ENCODE measurements around the gene SERPIND1. TPM values are rescaled to one million over a fixed set of nuclear protein-coding genes. Genes with fewer than 3 reads are reported as not detected.

SERPIND1 gene
- polyA plus RNA-seq, 1 donor = 2.8 TPM

DNA sequence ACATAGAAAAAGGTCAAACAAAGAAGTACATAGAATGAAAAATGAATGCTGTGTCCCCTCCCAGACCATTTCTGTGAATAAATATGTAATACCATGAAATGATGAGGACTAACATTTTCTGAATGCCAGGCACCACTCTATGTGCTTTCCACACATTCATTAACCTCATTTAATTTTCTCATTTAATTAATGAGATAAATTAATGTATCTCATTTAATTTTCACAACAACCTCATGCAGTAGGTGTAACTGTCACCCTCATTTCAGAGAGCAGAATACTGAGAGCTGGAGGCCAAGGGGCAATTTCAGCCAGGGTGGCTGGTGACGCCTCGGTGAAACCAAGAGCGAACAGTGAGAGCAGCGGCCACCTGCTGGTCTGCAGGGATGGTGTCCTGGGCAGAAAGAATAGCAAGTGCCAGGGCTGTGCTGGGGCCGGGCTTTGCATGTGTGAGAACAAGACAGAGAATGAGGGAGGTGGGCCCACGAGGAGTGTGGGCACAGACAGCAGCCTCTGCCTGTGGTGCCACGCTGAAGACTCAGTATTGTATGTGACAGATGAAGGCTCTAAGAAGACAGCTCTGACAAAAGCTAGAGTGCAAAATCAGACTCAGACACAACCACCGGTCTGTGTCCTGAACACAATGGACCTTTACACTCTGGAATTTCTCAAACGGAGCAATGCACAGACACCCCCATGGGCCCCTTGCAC, 1.8 kb upstream of the SERPIND1 start:
- DNase-seq = no peak

DNA sequence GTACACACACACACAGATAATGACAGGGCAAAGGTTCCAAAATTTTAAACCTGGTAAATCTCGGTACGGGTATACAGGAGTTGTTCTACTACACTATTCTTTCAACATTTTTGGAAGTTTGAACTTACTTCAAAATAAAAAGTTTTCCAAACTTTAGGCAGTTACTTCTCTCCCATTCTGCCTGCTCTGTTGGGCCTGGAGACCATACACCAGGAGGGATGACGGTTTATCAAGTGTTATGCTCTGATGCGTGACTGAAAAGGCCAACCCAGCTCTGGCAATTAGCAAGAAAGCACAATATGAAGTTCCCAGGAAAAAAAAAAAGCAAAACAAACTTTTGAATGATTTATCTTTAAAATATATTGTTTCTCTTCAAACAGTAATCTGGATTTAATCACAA, 969 bp downstream of the SERPIND1 start:
- DNase-seq = no peak

DNA sequence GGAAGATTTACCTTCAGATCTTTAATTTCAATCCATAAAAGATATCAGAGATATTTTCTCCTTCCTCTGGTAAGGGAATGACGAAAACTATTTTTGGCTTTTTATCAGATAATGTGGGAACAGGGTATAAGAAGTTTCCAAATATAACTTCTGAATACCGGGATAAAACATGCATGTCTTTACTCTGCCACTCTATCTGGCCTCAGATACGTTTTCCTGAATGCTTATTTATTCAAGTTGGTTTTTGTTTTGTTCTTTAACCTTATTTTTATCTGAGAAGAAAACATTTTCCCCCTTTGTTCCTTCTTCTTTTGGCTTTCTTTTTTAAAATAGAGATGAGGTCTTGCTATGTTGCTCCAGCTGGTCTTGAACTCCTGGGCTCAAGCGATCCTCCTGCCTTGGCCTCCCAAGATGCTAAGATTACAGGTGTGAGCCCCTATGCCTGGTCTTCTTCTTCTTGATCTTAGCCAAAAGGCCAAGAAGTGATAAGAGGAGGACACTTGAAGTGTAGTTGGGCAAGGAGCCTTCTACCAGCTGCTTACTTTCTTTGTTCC, 1.5 kb downstream of the SERPIND1 start:
- no peak for DNase-seq

DNA sequence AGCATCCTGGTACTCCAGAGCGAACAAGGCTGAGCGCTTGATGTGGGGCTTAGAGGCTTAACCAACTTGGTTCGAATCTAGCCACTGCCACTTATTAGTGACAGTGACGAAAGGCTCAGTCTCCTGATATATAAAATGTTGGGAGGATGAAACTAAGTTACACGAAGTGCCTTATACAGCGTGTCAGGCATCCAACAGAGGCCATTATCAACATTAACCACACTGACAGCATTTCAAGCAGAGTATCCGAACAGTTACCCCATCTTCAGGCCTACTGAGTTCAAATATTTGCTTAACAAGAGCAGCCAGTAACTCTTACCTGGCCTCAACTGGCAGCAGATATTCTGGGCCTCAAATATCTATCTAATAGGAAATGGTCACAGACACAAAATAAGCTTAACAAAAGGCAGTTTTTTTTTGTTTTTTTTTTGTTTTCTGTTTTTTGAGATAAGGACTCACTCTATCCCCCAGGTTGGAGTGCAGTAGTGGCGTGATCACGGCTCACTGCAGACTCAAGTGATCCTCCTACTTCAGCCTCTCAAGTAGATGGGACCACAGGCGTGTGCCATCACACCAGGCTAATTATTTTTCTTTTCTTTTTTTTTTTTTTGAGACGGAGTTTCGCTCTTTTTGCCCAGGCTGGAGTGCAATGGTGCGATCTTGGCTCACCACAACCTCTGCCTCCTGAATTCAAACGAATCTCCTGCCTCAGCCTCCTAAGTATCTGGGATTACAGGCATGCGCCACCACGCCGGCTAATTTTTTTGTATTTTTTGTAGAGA, 2.9 kb downstream of the SERPIND1 start:
- no peak for DNase-seq

DNA sequence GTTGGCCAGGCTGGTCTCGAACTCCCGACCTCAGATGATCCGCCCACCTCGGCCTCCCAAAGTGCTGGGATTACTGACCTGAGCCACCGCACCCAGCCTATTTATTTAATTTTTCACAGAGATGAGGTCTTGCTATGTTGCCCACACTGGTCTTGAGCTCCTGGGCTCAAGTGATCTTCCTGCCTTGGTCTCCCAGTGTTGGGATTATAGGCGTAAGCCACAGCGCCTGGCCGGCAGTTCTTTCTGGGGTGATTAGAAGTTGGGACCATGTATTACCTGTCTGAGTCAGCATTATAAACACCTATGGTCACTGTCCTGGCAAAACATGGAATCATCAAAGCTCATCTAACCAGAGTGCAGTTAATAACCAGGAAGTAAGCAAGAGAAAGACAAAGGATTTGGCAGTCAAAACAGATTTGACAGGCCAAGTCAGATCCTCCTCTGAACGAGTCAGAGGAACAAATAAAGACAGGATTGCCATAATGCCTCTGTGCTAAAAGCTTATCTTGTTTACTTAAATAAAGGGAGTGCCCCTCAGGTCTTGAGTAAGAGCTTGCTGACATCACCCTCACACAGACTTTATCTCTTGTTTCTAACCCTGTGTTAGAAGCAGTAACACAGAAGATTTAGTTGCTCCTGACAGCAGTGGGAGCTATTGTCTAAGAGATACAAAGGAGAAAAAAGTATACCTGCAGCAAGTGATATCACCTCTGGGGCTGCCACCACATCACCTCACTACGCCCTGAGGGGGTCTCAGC, 3.7 kb downstream of the SERPIND1 start:
- no peak for DNase-seq

DNA sequence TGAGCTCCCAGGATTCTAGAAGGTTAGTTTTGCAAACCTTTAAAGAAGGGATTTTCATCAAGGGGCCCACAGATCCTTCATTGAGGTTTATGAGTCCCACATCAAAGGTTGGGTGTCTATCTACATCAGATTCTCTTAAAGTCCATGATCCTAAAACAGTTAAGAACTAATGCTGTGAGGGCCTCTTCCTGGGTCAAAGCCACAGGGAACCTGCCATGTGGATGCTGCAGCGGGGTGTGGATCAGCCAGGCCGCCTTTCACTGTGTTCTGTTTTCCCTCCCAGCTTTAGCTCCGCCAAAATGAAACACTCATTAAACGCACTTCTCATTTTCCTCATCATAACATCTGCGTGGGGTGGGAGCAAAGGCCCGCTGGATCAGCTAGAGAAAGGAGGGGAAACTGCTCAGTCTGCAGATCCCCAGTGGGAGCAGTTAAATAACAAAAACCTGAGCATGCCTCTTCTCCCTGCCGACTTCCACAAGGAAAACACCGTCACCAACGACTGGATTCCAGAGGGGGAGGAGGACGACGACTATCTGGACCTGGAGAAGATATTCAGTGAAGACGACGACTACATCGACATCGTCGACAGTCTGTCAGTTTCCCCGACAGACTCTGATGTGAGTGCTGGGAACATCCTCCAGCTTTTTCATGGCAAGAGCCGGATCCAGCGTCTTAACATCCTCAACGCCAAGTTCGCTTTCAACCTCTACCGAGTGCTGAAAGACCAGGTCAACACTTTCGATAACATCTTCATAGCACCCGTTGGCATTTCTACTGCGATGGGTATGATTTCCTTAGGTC, 5.3 kb downstream of the SERPIND1 start:
- DNase-seq = no peak

DNA sequence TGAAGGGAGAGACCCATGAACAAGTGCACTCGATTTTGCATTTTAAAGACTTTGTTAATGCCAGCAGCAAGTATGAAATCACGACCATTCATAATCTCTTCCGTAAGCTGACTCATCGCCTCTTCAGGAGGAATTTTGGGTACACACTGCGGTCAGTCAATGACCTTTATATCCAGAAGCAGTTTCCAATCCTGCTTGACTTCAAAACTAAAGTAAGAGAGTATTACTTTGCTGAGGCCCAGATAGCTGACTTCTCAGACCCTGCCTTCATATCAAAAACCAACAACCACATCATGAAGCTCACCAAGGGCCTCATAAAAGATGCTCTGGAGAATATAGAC, 5.9 kb downstream of the SERPIND1 start:
- no peak for DNase-seq

DNA sequence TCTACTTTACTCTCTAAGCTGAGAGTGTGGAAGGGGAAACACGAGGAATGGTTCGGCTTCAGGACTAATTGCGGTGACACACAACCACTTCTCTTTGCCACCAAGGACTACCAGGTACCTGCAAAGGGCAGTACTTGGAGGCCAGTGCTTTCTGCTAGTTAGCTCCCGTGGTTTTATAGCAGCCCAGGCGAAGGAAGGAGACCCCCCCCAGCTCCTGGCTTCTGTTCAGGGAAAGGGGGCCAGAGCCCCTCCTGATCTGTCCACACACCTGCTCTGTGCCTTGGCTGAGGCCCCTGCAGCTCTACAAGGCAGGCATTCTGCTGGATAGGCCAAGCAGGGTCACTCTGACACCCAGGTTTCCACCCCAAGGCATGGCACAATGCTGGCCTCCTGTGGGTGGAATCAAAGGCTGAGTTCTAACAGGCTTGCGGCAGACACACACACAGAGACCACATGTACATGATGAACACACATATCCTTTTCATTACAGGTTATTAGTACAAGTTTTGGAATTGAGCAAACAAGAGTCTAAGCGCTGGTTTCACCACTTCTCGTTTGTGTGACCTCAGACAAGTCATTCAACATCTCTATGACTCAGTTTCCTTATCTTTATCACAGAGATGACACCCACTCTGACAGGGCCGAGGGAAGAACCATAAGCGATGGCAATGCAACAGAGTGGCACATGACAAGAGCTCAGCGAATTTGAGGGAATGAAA, 7.5 kb downstream of the SERPIND1 start:
- DNase-seq = no peak

DNA sequence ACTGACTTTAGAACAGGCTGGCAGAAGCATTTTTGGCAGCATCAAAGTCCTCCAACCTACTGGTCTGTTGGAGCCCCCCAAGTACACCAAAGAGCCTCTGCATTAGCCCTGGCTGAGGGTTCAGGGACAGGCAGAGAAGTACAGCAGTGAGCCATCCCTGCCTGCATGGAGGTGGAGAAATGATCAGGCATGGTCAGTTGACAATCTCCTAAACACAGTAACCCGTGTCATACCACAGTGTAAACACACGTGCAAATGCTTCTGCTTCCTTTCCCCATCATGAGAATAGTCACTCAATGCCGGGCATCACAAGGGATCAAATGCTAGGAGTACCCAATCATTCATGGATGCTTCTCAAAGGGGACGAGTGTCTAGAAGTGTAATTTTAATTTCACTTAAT, 8.2 kb downstream of the SERPIND1 start:
- DNase-seq = no peak

DNA sequence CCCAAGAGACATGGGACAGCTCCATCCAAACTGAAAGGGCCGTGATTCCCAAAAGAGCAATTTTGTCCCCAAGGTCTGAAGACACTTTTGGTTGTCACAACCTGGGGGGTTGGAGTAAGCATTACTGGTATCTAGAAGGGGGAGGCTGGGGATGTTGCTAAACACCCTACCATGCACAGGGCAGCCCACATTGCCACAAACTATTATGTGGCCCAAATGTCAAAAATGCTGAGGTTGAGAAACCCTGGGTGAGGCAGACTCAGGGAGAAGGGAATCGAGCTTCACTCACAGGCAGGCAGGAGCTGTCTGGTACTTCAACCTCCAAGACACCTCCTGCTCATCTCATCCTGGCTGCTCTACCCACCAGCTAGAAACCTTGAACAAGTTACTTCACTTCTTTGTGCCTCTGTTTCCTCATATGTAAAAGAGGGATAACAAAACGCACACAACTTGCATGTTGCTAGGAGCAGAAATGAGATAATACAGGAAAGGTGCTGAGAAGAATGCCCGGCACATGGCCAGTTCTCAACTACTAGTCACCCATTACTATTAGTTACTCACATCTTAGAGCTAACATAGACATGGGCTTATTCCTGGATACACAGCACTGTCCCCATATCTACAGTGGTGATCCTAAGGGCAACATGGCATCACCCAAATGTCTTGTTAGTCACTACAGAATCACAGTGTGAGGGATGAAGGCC, 8.8 kb downstream of the SERPIND1 start:
- DNase-seq = no peak

DNA sequence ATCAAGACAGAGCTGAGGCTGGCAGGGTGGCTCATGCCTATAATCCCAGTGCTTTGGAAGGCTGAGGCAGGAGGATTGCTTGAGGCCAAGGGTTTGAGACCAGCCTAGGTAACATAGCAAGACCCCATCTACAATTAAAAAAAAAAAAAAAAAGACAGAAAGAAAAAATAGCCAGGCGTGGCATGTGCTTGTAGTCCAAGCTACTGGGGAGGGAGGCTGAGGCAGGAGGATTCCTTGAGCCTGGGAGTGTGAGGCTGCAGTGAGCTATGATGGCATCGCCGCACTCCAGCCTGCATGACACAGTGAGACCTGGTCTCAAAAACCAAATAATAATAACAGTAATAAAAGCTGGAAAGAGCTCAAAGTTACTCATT, 9.4 kb downstream of the SERPIND1 start:
- no peak for DNase-seq

DNA sequence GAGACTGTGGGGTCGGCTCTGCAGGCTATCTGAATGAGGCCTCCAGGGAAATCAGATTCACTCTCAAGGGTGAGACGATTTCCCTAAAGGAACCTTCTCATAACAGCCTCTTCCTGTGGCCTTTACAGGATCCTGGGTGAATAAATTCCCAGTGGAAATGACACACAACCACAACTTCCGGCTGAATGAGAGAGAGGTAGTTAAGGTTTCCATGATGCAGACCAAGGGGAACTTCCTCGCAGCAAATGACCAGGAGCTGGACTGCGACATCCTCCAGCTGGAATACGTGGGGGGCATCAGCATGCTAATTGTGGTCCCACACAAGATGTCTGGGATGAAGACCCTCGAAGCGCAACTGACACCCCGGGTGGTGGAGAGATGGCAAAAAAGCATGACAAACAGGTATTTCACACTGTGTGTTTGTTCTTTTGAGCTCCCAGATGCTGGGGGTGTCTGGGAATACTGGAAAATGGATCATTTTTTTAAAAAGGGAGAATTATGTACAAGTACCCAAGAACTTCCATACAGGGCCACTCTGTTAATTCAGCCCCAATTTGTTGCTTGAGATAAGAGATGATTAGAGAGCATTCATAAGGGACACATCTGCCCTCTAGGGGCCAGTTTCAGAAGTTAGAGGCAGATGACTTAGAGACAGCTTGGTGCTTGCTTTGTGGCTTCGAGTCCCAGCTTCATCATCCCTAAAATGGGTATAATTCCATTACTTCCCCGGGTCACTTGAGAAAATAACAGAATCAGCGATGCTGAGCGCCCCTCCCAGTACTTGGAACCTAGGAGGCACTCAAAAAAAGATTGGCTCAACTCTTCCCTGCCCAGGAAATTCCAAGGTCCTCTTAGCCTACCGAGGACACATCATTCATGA, 10.2 kb downstream of the SERPIND1 start:
- peak; percentile 29 for DNase-seq

DNA sequence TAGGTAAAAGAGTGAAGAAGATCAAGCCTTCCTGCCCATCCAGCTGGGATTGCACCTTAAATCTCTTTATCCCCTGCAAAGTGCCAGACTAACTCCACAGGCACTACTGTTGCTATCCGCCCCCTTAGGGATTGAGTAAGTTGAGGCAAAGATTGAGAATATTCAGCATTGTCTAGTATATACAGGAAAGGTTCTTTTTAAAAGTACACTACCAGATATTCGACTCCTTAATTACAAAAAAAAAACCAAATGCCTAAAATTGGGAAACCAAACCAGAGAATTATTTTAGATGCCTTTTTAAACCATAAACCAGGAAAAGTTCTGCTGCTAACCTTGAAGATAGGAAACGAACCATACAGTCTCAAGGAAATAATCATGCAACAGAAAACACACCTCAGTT, 11.5 kb downstream of the SERPIND1 start:
- no peak for DNase-seq

DNA sequence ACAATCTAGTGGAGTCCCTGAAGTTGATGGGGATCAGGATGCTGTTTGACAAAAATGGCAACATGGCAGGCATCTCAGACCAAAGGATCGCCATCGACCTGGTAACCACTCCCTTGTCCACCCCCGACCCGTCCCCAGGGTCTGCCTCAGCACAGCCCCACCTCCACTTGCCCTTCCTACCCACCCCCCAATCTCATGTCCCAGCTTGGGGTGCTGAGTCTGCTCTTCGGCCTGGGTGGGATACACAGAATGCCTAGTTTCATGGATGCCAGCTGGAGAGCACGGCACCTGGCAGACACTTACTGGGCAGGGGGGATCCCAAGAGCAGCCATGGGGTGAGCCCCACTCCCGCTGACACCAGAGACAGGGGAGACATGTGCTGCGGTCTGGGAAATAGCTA, 12.1 kb downstream of the SERPIND1 start:
- DNase-seq = no peak

DNA sequence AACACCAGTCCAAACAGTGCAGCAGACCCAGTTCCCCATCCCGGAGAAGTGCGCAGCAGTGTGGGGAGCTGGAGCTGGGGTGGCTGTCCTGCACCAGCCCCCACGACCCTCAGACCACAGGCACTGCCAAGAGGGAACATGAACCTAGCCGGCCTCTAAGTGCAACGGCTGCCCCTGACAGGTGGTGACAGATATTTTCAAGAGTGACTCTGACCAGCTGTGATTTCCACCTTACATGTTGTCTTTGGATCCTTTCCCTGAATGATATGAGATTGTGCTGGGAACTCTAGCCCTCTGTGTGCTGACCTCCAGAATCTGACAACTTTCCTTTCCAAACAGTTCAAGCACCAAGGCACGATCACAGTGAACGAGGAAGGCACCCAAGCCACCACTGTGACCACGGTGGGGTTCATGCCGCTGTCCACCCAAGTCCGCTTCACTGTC, 12.6 kb downstream of the SERPIND1 start:
- DNase-seq = no peak

DNA sequence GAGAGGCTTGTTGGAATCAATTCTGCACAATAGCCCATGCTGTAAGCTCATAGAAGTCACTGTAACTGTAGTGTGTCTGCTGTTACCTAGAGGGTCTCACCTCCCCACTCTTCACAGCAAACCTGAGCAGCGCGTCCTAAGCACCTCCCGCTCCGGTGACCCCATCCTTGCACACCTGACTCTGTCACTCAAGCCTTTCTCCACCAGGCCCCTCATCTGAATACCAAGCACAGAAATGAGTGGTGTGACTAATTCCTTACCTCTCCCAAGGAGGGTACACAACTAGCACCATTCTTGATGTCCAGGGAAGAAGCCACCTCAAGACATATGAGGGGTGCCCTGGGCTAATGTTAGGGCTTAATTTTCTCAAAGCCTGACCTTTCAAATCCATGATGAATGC, 13.3 kb downstream of the SERPIND1 start:
- DNase-seq = no peak

DNA sequence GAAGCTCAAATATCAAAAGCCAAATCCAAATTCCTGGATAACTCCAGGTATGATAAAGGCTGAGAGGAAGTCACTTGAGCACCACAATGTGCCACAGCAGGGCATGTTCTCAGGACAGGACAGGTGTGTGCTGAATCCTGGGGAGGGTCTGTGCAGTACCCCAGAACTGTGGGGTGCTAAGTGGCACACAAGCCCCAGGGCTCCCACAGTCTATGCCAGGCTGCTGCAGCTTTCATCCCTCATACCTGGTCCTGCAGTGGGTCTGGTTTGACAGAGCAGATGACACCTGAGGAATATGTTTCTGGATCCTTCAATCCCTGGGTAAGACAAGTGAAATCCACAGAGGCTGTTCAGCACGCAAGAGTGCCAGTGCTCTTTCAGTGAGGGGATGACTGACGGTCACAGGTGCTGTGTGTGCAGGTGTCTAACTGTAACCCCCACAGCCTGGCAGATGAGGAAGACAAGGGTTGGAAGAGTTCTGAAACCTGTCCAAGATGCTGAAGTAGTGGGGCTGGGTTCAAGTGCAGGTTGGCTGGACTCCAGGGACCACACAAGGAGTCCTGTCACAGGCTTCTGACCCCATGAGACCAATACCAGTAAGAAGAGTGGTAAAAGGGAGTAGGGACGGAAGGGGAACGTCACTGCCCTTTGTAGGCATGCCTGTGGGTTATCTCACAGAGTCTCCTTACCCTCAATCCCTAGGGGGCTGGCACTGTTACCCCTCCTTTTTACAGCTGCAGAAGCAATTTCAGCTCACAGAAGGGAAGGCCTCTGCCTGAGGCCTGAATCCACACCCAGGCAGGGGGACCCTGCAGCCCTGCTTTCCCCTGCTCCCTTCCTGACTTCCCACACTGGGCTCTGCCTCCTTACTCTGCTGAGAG, 14.1 kb downstream of the SERPIND1 start:
- no peak for DNase-seq

DNA sequence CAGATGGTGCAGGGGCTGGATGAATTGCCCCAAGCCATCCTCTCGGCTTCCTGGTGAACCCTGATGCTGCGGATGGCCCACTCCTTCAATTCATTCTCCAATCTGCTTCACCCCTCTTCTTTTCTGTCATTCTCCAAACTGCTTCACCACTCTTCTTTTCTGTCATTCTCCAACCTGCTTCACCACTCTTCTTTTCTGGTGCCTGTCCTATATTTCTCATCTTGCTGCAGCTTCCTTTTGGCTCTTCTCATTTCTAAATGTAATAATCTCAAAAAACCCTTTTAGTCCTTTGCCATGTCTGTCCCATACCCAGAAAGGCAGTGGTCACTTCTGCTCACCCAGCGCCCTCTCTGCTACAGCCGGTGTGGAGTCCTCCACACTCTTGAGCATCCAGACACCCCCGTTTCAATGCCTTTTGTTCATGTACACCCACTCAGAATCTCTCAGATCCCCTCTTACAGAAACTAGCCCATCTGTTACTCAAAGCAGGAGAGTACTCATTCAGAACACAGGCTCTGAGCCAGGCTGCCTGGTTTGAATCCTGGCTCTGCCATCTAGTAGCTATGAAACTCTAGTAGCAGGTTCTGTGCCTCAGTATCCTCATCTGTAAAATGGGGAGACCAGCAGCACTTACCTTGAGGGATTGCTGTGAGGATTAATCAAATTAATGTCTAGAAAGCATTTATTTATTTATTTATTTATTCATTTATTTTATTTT, 14.9 kb downstream of the SERPIND1 start:
- no peak for DNase-seq
